Panc1 (cell line): ENCODE data around the gene XRCC4.

Source experiments
- CTCF ChIP-seq: fragments of 450-650 bp; IDR thresholded peaks from 2 replicates; pipeline ENCODE4 v1.5.1; 2017; ENCODE audit warnings: mild to moderate bottlenecking
- POLR2AphosphoS5 ChIP-seq: IDR thresholded peaks from 2 replicates; pipeline ENCODE4 v1.6.1; 2012; ENCODE audit warnings: mild to moderate bottlenecking, low read depth, low read length, moderate library complexity
- REST ChIP-seq, 2 experiments: IDR thresholded peaks; 2 replicates each; pipeline ENCODE4 v1.6.1; 2011 to 2012; ENCODE audit warnings: low read depth in 2 of 2, control low read depth in 1 of 2, low read length in 1 of 2, mild to moderate bottlenecking in 1 of 2, moderate library complexity in 1 of 2; ENCODE audit not compliant: insufficient read depth in 1 of 2
- SIN3A ChIP-seq: IDR thresholded peaks from 2 replicates; pipeline ENCODE4 v1.6.1; 2012; ENCODE audit warnings: low read depth, mild to moderate bottlenecking, low read length, moderate library complexity, borderline replicate concordance; ENCODE audit not compliant: insufficient read depth
- TCF7L2 ChIP-seq: IDR thresholded peaks from 2 replicates; pipeline ENCODE4 v1.6.1; 2011; ENCODE audit warnings: mild to moderate bottlenecking, low read depth, low read length, inconsistent platforms

- TF ChIP-seq CTCF (no peak), REST (IDR thresholded peaks at IDR 0.05; ENCODE audit: insufficient read depth in 1 of 2, low read depth in 2 of 2, low read length in 1 of 2) (no peak), POLR2AphosphoS5 (no peak), SIN3A (no peak), TCF7L2 (no peak)
Observed at GRCh38 chr5:83397658-83398057, 320.3 kb downstream of the XRCC4 start.
